GM19455 (cell line): ENCODE data around the gene ZNF300.
A peak's percentile ranks its signal among the peaks of the same experiment; 100 is the strongest.
"Not testable (repeated sequence)": the region's sequence is repeated elsewhere in the genome, so short reads cannot be mapped to it uniquely, and the experiment has no call there.

Experiments used
- ATAC-seq: cut with Tn5 transposase; IDR thresholded peaks from one replicate; pipeline ENCODE4 v1.9.1; 2021; ENCODE audit not compliant: unreplicated experiment

ZNF300 gene

GRCh38 chr5:150904479-150905311 is at the start of gene ZNF300:
ZNF300 (minus strand) TSS chr5:150904980; CDS start chr5:150903155, 1,825 bp downstream.
- ATAC-seq: no peak

- ATAC-seq: no peak
Measured at GRCh38 chr5:150948539-150948938, 43.8 kb upstream of the ZNF300 start.

GRCh38 chr5:150946351-150946905 is 41.6 kb upstream of the ZNF300 start:
- ATAC-seq: no peak

GRCh38 chr5:150945947-150946346 is 41.2 kb upstream of the ZNF300 start:
- no peak for ATAC-seq

- ATAC-seq: no peak
Measured at GRCh38 chr5:150945486-150945885, 40.7 kb upstream of the ZNF300 start.

- no peak for ATAC-seq
Measured at GRCh38 chr5:150931368-150931965, 26.7 kb upstream of the ZNF300 start.

- no peak for ATAC-seq
Measured at GRCh38 chr5:150918613-150919012, 13.8 kb upstream of the ZNF300 start.

- no peak for ATAC-seq
Measured at GRCh38 chr5:150912312-150912814, 7.6 kb upstream of the ZNF300 start.

- no peak for ATAC-seq
Measured at GRCh38 chr5:150905312-150905683, 518 bp upstream of the ZNF300 start.

- ATAC-seq: no peak
Measured at GRCh38 chr5:150901446-150901845, 3.3 kb downstream of the ZNF300 start.

GRCh38 chr5:150895431-150896428 is 9.1 kb downstream of the ZNF300 start:
- ATAC-seq: no peak

- no peak for ATAC-seq
Measured at GRCh38 chr5:150879358-150879757, 25.4 kb downstream of the ZNF300 start.

GRCh38 chr5:150862070-150862469 is 42.7 kb downstream of the ZNF300 start:
- ATAC-seq: no peak

- no peak for ATAC-seq
Measured at GRCh38 chr5:150860246-150860821, 44.4 kb downstream of the ZNF300 start.

GRCh38 chr5:150856700-150857099 is 48.1 kb downstream of the ZNF300 start:
- ATAC-seq: not testable (repeated sequence)

GRCh38 chr5:150853561-150853960 is 51.2 kb downstream of the ZNF300 start:
- no peak for ATAC-seq

- no peak for ATAC-seq
Measured at GRCh38 chr5:150851039-150851438, 53.7 kb downstream of the ZNF300 start.

GRCh38 chr5:150848271-150848670 is 56.5 kb downstream of the ZNF300 start:
- no peak for ATAC-seq

- no peak for ATAC-seq
Measured at GRCh38 chr5:150847334-150847695, 57.5 kb downstream of the ZNF300 start.

GRCh38 chr5:150846654-150847333 is 58.0 kb downstream of the ZNF300 start:
- peak; percentile 95 for ATAC-seq
